ENCODE data around the gene KAT14. TPM values are rescaled to one million over a fixed set of nuclear protein-coding genes. Genes with fewer than 3 reads are reported as not detected.

The KAT14 gene
- total RNA-seq, 4 donors from 2014 or later = 12.2 to 13.8 (median 13.3) TPM

GRCh38 chr20:18138639-18139583, 1.2 kb downstream of the KAT14 start:
- no peaks in the 10 kb centered on the region for H3K9me3 ChIP-seq
- H3K4me3 ChIP-seq = peak overlapping the region; percentile 63 to 89 (median 75)
- 25 to 29% methylated on average over 7 of the region's 7 CpGs for WGBS, 2 donors
- TF ChIP-seq EP300 (IDR thresholded peaks at IDR 0.05) (no peak), CTCF (IDR thresholded peaks at IDR 0.05) (no peak), POLR2A (IDR thresholded peaks at IDR 0.05) (no peak)
- peak overlapping the region in 2 of 4 donors; percentile 90 to 93 for H3K27ac ChIP-seq
- DNase-seq (ENCODE audit: low spot score in 2 of 2) = no peak
- peaks cover 0 to 17% (median 1%) of the 10 kb centered on the region in 3 donors for H3K36me3 ChIP-seq
- no peaks in the 10 kb centered on the region for H3K27me3 ChIP-seq
- peaks cover 0 to 35% (median 14%) of the 10 kb centered on the region in 4 donors for H3K4me1 ChIP-seq

- TF ChIP-seq CTCF (IDR thresholded peaks at IDR 0.05) = no peak
- no peak for TF ChIP-seq POLR2A (IDR thresholded peaks at IDR 0.05)
- TF ChIP-seq EP300 (IDR thresholded peaks at IDR 0.05) = no peak
- DNase-seq (ENCODE audit: low spot score in 2 of 2) = no peak
- Histone ChIP-seq H3K27ac (no peak overlapping the region), H3K4me3 (no peak overlapping the region), H3K4me1 (peaks cover 0 to 35% (median 14%) of the 10 kb centered on the region in 4 donors), H3K36me3 (peaks cover 0 to 27% (median 6%) of the 10 kb centered on the region in 3 donors), H3K9me3 (no peaks in the 10 kb centered on the region), H3K27me3 (no peaks in the 10 kb centered on the region)
- WGBS, 2 donors = 82 to 85% methylated on average over 2 of the region's 2 CpGs
Observed at GRCh38 chr20:18139832-18140231, 2.2 kb downstream of the KAT14 start.

- no peak for TF ChIP-seq CTCF (IDR thresholded peaks at IDR 0.05)
- TF ChIP-seq POLR2A (IDR thresholded peaks at IDR 0.05) = no peak
- TF ChIP-seq EP300 (IDR thresholded peaks at IDR 0.05) = no peak
- DNase-seq (ENCODE audit: low spot score in 2 of 2) = no peak
- H3K27ac ChIP-seq = no peak overlapping the region
- no peaks in the 10 kb centered on the region for H3K27me3 ChIP-seq
- WGBS, 2 donors = 97 to 100% methylated on average over 1 of the region's 1 CpG
- H3K4me1 ChIP-seq = peaks cover 0 to 15% (median 2%) of the 10 kb centered on the region in 4 donors
- H3K36me3 ChIP-seq = peaks cover 0 to 66% (median 6%) of the 10 kb centered on the region in 3 donors
- no peaks in the 10 kb centered on the region for H3K9me3 ChIP-seq
- H3K4me3 ChIP-seq = no peak overlapping the region
Observed at GRCh38 chr20:18144541-18145099, 7.0 kb downstream of the KAT14 start.

GRCh38 chr20:18154342-18154741, 16.7 kb downstream of the KAT14 start:
- H3K4me3 ChIP-seq = no peak overlapping the region
- TF ChIP-seq POLR2A (IDR thresholded peaks at IDR 0.05) (no peak), CTCF (IDR thresholded peaks at IDR 0.05) (no peak), EP300 (IDR thresholded peaks at IDR 0.05) (no peak)
- 96 to 97% methylated on average over 9 of the region's 9 CpGs for WGBS, 2 donors
- no peak for DNase-seq (ENCODE audit: low spot score in 2 of 2)
- no peaks in the 10 kb centered on the region for H3K4me1 ChIP-seq
- H3K27ac ChIP-seq = no peak overlapping the region
- H3K27me3 ChIP-seq = no peaks in the 10 kb centered on the region
- H3K36me3 ChIP-seq = peaks cover 0 to 87% (median 0%) of the 10 kb centered on the region in 3 donors
- no peaks in the 10 kb centered on the region for H3K9me3 ChIP-seq

- H3K9me3 ChIP-seq = no peaks in the 10 kb centered on the region
- H3K4me3 ChIP-seq = no peak overlapping the region
- H3K27me3 ChIP-seq = no peaks in the 10 kb centered on the region
- H3K36me3 ChIP-seq = peaks cover 0 to 88% (median 0%) of the 10 kb centered on the region in 3 donors
- WGBS, 2 donors = 93 to 94% methylated on average over 4 of the region's 4 CpGs
- H3K27ac ChIP-seq = no peak overlapping the region
- no peak for DNase-seq (ENCODE audit: low spot score in 2 of 2)
- TF ChIP-seq EP300 (IDR thresholded peaks at IDR 0.05) (no peak), POLR2A (IDR thresholded peaks at IDR 0.05) (no peak), CTCF (IDR thresholded peaks at IDR 0.05) (no peak)
- H3K4me1 ChIP-seq = no peaks in the 10 kb centered on the region
Observed at GRCh38 chr20:18156045-18156444, 18.4 kb downstream of the KAT14 start.

All from tibial nerve (tissue), 4 donors.